ENCODE results near the gene CDH22. TPM values are rescaled to one million over a fixed set of nuclear protein-coding genes. Genes with fewer than 3 reads are reported as not detected.

The CDH22 gene
- total RNA-seq, 1 donor from 2014 or later: 1.3 TPM

DNA sequence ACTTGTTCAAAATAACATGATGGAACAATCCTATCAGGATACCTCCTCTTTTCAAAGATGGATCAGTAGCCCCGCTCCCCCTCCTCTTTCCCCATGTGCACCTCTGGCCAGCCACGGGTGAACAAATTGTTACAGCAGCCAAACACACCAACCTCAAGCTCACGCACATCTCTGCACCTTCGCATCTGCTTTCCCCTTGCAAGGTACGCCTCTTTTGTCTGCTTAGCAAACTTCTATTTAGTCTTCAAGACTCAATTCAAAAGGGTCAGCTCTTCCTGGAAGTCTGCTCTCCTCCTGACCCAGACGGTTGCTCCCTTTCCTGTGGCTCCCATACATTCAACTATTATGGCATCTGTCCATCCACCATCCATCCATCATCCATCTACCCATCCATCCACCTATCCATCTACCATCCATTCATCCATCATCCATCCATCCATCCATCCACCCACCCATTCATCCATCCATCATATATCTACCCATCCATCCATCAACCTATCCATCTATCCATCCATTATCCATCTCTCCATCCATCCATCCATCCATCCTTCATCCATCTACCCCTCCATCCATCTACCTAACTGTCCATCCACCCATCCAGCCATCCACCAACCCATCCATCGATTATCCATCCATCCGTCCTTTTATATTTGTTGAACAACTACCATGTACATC lies 36.3 kb upstream of the CDH22 start:
- no peaks in the 10 kb centered on the region for H3K36me3 Mint-ChIP-seq
- peaks cover 21% of the 10 kb centered on the region for H3K4me1 Mint-ChIP-seq (ENCODE audit: unreplicated experiment)
- H3K9me3 Mint-ChIP-seq: no peaks in the 10 kb centered on the region
- TF ChIP-seq, protein P1, sequence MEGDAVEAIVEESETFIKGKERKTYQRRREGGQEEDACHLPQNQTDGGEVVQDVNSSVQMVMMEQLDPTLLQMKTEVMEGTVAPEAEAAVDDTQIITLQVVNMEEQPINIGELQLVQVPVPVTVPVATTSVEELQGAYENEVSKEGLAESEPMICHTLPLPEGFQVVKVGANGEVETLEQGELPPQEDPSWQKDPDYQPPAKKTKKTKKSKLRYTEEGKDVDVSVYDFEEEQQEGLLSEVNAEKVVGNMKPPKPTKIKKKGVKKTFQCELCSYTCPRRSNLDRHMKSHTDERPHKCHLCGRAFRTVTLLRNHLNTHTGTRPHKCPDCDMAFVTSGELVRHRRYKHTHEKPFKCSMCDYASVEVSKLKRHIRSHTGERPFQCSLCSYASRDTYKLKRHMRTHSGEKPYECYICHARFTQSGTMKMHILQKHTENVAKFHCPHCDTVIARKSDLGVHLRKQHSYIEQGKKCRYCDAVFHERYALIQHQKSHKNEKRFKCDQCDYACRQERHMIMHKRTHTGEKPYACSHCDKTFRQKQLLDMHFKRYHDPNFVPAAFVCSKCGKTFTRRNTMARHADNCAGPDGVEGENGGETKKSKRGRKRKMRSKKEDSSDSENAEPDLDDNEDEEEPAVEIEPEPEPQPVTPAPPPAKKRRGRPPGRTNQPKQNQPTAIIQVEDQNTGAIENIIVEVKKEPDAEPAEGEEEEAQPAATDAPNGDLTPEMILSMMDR (conservative IDR thresholded peaks at IDR 0.05): no peak
- no peak overlapping the region for H3K4me3 Mint-ChIP-seq
- no peak overlapping the region for H3K27ac Mint-ChIP-seq
- DNase-seq (ENCODE audit: extremely low spot score, unreplicated experiment): no peak
- peaks cover 35% of the 10 kb centered on the region for H3K27me3 Mint-ChIP-seq

DNA sequence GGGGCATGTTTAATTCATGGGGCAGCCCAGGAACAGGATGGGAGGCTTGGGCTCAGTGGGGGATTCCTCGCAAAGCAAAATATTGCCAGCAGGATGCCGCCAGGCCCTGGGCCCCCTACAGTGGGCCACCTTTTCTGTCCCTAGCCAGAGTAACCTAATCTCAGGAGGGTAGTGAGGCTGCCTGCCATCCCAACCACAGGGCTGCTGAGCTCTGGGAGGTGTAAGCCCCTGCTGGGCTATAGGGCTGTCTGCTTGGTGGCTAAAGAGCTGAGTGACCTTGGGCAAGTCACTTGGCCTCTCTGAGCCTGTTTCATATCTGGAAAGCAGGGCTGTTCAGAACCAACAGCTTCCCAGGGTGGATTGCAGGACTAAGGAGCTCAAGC lies 35.7 kb upstream of the CDH22 start:
- TF ChIP-seq, protein P1 (conservative IDR thresholded peaks at IDR 0.05): no peak
- Mint-ChIP-seq H3K27me3 (peaks cover 41% of the 10 kb centered on the region), H3K36me3 (no peaks in the 10 kb centered on the region), H3K4me3 (no peak overlapping the region), H3K27ac (no peak overlapping the region), H3K9me3 (no peaks in the 10 kb centered on the region), H3K4me1 (ENCODE audit: unreplicated experiment) (peaks cover 22% of the 10 kb centered on the region)
- DNase-seq (ENCODE audit: extremely low spot score, unreplicated experiment): no peak

DNA sequence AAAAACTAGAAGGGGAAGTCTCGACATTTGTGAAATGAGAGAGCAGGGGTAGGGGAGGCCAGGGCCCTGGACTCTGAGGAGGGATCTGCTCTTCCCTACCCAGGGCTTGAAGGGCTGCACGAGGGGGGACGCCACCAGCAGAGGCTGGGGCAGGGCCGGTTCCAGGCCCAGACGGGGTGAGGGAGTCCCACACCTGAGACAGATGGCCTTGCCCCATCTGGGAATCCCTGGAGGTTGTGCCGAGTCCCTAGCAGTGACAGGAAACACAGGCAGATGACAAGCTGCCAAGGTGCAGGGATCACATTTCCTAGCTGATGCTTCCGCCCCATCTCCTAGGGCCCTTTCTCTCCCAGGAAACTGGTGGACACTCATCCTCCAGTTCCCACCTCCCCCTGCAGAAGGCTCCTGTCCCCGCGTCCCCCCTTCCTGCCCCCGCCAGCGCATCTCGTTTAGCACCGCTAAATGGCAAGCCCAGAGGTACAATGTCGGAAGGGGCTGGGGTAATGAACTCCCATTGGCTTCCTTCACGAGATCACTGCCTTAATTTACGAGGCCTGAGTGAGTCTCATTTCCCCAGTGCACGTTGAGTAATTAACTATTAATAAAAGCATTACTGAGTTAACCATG lies 35.2 kb upstream of the CDH22 start:
- H3K27ac Mint-ChIP-seq: no peak overlapping the region
- H3K4me3 Mint-ChIP-seq: no peak overlapping the region
- TF ChIP-seq, protein P1 (conservative IDR thresholded peaks at IDR 0.05): no peak
- H3K27me3 Mint-ChIP-seq: peaks cover 45% of the 10 kb centered on the region
- DNase-seq (ENCODE audit: extremely low spot score, unreplicated experiment): no peak
- H3K9me3 Mint-ChIP-seq: no peaks in the 10 kb centered on the region
- no peaks in the 10 kb centered on the region for H3K36me3 Mint-ChIP-seq
- peaks cover 21% of the 10 kb centered on the region for H3K4me1 Mint-ChIP-seq (ENCODE audit: unreplicated experiment)

DNA sequence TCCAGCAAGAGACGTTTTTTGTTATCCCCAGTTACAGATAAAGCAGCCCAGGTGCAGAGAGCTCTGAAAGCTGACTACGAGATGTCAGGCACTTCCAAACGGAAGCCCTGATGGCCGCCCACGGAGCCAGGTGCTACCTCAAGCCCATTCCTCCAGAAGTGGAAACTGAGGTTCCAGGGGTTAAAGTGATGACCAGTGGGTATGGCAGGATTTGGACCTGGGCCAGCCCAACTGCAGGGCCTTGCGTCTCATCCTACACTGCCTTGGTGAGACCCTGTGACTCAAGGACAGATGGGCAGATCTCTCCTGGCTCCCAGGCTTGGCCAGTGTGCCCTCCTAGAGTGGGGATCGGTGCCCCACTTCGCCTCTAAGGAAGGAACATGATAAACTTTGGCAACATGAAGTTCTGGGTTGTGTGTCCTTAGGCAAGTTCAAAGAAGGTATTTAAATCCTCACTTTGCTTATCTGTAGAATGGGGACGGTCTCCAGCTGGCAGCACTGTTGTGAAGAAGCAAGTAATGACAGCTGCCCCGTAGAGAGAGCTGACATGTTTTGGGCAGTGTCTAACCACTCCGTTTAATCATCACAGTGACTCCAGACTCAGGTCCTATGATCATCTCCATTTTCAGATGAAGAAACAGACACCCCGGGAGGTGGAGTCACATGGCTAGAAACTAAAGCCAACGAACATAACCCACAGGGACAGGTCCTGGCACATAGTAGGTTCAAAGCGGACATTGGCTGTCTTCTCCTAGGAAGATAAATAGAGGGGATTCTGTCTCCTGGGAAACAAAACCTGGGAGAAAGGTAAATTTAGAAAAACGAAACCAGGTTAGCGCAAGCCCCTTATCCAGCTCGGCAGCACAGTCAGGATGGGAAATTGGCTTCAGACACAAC lies 34.4 kb upstream of the CDH22 start:
- DNase-seq (ENCODE audit: extremely low spot score, unreplicated experiment): no peak
- no peaks in the 10 kb centered on the region for H3K36me3 Mint-ChIP-seq
- no peaks in the 10 kb centered on the region for H3K9me3 Mint-ChIP-seq
- peaks cover 45% of the 10 kb centered on the region for H3K27me3 Mint-ChIP-seq
- H3K27ac Mint-ChIP-seq: no peak overlapping the region
- TF ChIP-seq, protein P1 (conservative IDR thresholded peaks at IDR 0.05): no peak
- no peak overlapping the region for H3K4me3 Mint-ChIP-seq
- peaks cover 19% of the 10 kb centered on the region for H3K4me1 Mint-ChIP-seq (ENCODE audit: unreplicated experiment)

DNA sequence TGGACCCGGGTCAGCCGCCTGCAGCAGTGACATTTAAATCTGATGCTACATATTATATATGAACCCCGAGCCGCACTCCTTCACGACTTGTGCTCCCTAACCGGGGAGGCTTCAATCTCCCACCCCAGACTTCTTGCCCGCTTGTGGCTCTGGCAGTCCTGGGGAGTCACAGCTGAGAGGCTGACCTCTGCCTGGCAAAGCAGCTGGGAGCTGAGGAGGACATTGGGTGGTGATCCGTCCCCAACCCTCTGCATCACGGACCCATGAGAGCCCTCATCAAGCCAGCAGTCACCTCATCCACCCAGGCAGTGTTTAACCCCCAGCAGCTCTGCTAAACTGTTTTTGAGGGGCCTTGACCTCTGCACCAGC lies 33.7 kb upstream of the CDH22 start:
- Mint-ChIP-seq H3K27me3 (peaks cover 45% of the 10 kb centered on the region), H3K27ac (no peak overlapping the region), H3K36me3 (no peaks in the 10 kb centered on the region), H3K4me1 (ENCODE audit: unreplicated experiment) (peaks cover 19% of the 10 kb centered on the region), H3K4me3 (peak overlapping the region; percentile 49), H3K9me3 (no peaks in the 10 kb centered on the region)
- TF ChIP-seq, protein P1 (conservative IDR thresholded peaks at IDR 0.05): peak; percentile 3
- no peak for DNase-seq (ENCODE audit: extremely low spot score, unreplicated experiment)

All from type B pancreatic cell (in vitro differentiated cells).